OCI-LY1 (cell line): ENCODE measurements around the gene FARS2.

ENCODE experiments used
- H2AFZ ChIP-seq: fragments of 200-600 bp; sonication (generic), shearing (Covaris generic); 2 replicates; pipeline ENCODE4 v1.6.0; 2014; ENCODE audit warnings: antibody characterized with exemption, mild to moderate bottlenecking, low read length
- H3F3A ChIP-seq: fragments of 200-600 bp; sonication (generic), shearing (Covaris generic); 2 replicates; pipeline ENCODE4 v1.6.0; 2014; ENCODE audit warnings: mild to moderate bottlenecking, antibody characterized with exemption, low read length, moderate library complexity; ENCODE audit not compliant: insufficient read depth
- H3K27ac ChIP-seq: fragments of 200-600 bp; sonication (generic); 2 replicates; pipeline ENCODE4 v1.5.1; 2014; ENCODE audit warnings: low read length, mixed run types, mild to moderate bottlenecking, low read depth; ENCODE audit not compliant: poor library complexity, severe bottlenecking
- H3K27me3 ChIP-seq: fragments of 200-600 bp; sonication (generic); 2 replicates; pipeline ENCODE4 v1.6.0; 2014; ENCODE audit warnings: antibody characterized with exemption, mild to moderate bottlenecking, low read length, moderate library complexity; ENCODE audit not compliant: insufficient read depth
- H3K36me3 ChIP-seq: fragments of 200-600 bp; sonication (generic); 2 replicates; pipeline ENCODE4 v1.6.1; 2014; ENCODE audit warnings: mild to moderate bottlenecking, antibody characterized with exemption, low read length, moderate library complexity, mixed read lengths; ENCODE audit not compliant: insufficient read depth
- H3K4me1 ChIP-seq: fragments of 200-600 bp; sonication (generic); 2 replicates; pipeline ENCODE4 v1.5.1; 2014; ENCODE audit warnings: mild to moderate bottlenecking, low read length, moderate library complexity; ENCODE audit not compliant: insufficient read depth, severe bottlenecking
- H3K4me2 ChIP-seq: fragments of 200-600 bp; sonication (generic), shearing (Covaris generic); 2 replicates; pipeline ENCODE4 v1.6.1; 2014; ENCODE audit warnings: low read length
- H3K4me3 ChIP-seq: fragments of 200-600 bp; sonication (generic); 2 replicates; pipeline ENCODE4 v1.5.1; 2014; ENCODE audit warnings: low read length, low read depth, mild to moderate bottlenecking, mixed read lengths; ENCODE audit not compliant: poor library complexity, severe bottlenecking
- H3K79me2 ChIP-seq: fragments of 200-600 bp; shearing (Covaris generic); 2 replicates; pipeline ENCODE4 v1.6.1; 2016; ENCODE audit warnings: mixed run types, low read length, mixed read lengths; ENCODE audit not compliant: insufficient read depth
- H3K9ac ChIP-seq: fragments of 200-600 bp; sonication (generic), shearing (Covaris generic); 2 replicates; pipeline ENCODE4 v1.6.1; 2014; ENCODE audit warnings: mild to moderate bottlenecking, low read length, mixed read lengths
- H3K9me2 ChIP-seq: fragments of 200-600 bp; sonication (generic), shearing (Covaris generic); 2 replicates; pipeline ENCODE4 v1.6.1; 2014; ENCODE audit warnings: low read depth, mild to moderate bottlenecking, low read length, mixed read lengths
- H3K9me3 ChIP-seq: fragments of 200-600 bp; shearing (Covaris generic); 2 replicates; pipeline ENCODE4 v1.6.1; 2014; ENCODE audit warnings: low read length, mixed read lengths
- H4K20me1 ChIP-seq: fragments of 200-600 bp; sonication (generic), shearing (Covaris generic); 2 replicates; pipeline ENCODE4 v1.6.0; 2016; ENCODE audit warnings: mild to moderate bottlenecking, low read length; ENCODE audit not compliant: insufficient read depth
- EZH2 ChIP-seq: fragments of 200-600 bp; sonication (generic), shearing (Covaris generic); IDR thresholded peaks from 2 replicates; pipeline ENCODE4 v1.8.0; 2017; ENCODE audit warnings: borderline replicate concordance, mixed run types, mild to moderate bottlenecking, antibody characterized with exemption, low read length, moderate library complexity, mixed read lengths
- TF ChIP-seq, protein P1 (sequence below): fragments of 200-600 bp; sonication (generic), shearing (Covaris generic); IDR thresholded peaks from 2 replicates; pipeline ENCODE4 v1.5.1; 2017; ENCODE audit warnings: mild to moderate bottlenecking, antibody characterized with exemption, low read length, moderate library complexity, mixed read lengths

FARS2 gene

DNA sequence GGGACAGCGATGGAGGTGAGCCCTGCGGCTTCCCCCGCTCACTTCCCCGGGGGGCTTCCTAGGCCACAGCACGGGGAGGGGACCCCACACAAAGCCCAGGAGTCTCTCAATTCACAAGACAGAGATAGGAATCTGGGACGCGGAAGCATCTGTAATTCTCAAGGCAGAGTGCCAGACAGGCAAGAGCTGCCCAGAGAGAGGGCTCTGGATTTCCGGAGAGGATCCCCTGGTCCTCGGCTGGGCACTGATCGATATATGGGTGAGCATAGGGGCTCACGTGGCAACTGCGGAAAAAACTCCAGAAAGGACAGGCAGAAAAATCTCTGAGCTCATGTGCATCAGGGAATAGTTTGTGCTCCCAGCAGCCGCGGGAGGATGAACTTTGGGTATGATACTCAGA is 449.2 kb downstream of the FARS2 start:
- Histone ChIP-seq H3K9me2 (no peaks in the 10 kb centered on the region), H3K4me3 (no peak overlapping the region), H3K9me3 (0 out of 2 replicates have a peak, but pooled peaks cover 1% of the 10 kb centered on the region), H3K4me1 (peaks cover 85% of the 10 kb centered on the region), H3K36me3 (no peaks in the 10 kb centered on the region), H2AFZ (no peak overlapping the region), H3K4me2 (no peak overlapping the region), H3K79me2 (no peaks in the 10 kb centered on the region), H3F3A (no peaks in the 10 kb centered on the region), H4K20me1 (no peaks in the 10 kb centered on the region), H3K27me3 (no peaks in the 10 kb centered on the region), H3K9ac (no peak overlapping the region), H3K27ac (peak overlapping the region; percentile 94)
- TF ChIP-seq EZH2 = no peak
- TF ChIP-seq, protein P1, sequence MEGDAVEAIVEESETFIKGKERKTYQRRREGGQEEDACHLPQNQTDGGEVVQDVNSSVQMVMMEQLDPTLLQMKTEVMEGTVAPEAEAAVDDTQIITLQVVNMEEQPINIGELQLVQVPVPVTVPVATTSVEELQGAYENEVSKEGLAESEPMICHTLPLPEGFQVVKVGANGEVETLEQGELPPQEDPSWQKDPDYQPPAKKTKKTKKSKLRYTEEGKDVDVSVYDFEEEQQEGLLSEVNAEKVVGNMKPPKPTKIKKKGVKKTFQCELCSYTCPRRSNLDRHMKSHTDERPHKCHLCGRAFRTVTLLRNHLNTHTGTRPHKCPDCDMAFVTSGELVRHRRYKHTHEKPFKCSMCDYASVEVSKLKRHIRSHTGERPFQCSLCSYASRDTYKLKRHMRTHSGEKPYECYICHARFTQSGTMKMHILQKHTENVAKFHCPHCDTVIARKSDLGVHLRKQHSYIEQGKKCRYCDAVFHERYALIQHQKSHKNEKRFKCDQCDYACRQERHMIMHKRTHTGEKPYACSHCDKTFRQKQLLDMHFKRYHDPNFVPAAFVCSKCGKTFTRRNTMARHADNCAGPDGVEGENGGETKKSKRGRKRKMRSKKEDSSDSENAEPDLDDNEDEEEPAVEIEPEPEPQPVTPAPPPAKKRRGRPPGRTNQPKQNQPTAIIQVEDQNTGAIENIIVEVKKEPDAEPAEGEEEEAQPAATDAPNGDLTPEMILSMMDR = no peak

DNA sequence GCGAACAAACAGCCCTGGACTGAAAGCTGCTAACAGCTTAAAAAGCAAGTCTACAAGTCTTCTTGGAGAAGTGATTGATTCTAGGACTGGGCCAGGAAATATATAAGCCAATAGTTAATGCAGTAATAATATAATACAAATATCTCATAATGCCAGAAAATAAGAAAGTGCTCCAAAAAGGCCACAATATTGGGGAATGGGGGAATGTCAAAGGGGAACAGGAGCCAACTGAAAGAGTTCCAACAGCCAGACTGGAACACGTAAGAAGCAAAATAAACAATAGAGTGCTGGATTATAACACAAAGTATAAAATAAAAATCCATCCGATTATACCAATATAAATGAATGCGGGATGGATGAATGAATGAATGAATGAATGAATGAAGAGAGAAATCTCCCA is 449.6 kb downstream of the FARS2 start:
- H3K9me2 ChIP-seq = no peaks in the 10 kb centered on the region
- H3K9me3 ChIP-seq = 0 out of 2 replicates have a peak, but pooled peaks cover 3% of the 10 kb centered on the region
- no peaks in the 10 kb centered on the region for H3K36me3 ChIP-seq
- H3K4me3 ChIP-seq = no peak overlapping the region
- H3K4me2 ChIP-seq = no peak overlapping the region
- peaks cover 80% of the 10 kb centered on the region for H3K4me1 ChIP-seq
- no peak overlapping the region for H2AFZ ChIP-seq
- H3F3A ChIP-seq = no peaks in the 10 kb centered on the region
- no peaks in the 10 kb centered on the region for H3K27me3 ChIP-seq
- no peak for TF ChIP-seq EZH2
- TF ChIP-seq, protein P1 = no peak
- H3K79me2 ChIP-seq = no peaks in the 10 kb centered on the region
- no peak overlapping the region for H3K9ac ChIP-seq
- H3K27ac ChIP-seq = peak overlapping the region; percentile 94
- no peaks in the 10 kb centered on the region for H4K20me1 ChIP-seq

DNA sequence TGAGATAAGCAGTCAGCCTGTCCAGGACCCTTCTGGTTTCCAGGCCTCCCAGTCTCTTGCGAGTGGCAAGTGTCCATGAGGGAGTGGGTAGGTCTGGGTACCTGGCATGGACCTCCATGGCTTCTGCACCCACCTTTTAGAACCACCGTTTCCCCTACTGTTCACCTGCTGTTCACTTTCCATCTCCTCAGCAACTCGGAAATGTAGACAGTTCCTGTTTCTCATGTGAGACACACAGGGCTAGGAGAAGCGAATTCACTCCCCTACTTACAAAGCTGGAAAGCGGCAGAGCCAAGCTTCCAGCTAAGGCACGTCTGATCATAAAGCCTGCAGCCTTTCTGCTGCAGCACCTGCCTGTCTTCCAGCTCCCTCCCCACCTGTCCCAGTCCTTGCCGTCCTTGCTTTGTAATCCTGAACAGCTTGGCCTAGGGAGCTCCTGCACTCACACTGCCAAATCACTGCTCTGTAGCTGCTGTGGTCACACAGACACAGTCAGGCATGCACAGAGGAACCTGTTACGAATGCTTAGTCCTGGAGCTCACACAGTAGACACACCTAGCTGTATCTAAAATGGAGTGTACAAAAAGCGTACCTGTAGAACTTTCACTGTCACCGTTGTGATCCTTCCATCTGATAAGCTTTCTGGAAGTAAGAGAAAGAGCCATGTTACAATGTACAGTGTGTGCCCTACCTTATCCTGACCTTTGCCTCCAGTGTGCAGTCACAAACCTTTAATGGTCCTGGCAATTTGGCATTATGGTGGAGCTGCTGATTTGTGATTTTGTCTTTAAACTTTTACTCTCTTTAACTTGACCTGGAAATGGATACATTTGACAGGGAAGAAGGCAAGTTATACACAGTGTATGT is 451.3 kb downstream of the FARS2 start:
- Histone ChIP-seq H3K9me2 (no peaks in the 10 kb centered on the region), H3K79me2 (no peaks in the 10 kb centered on the region), H3K27me3 (no peaks in the 10 kb centered on the region), H2AFZ (no peak overlapping the region), H4K20me1 (no peaks in the 10 kb centered on the region), H3K4me3 (peak overlapping the region; percentile 25), H3K4me2 (peak overlapping the region; percentile 56), H3K27ac (peak overlapping the region; percentile 90), H3K9me3 (peaks cover 8% of the 10 kb centered on the region; the same call in 1 of the 2 replicates), H3K9ac (peak overlapping the region; percentile 46; the same call in 1 of the 2 replicates), H3K4me1 (peaks cover 64% of the 10 kb centered on the region), H3F3A (no peaks in the 10 kb centered on the region), H3K36me3 (no peaks in the 10 kb centered on the region)
- TF ChIP-seq EZH2 = no peak
- TF ChIP-seq, protein P1 = no peak
